Activated CD8-positive, alpha-beta memory T cell treated with anti-CD3 and anti-CD28 coated beads, Interleukin-2, amount 50 U/mL, for 48 hours (primary cell): ENCODE measurements around the gene EXOC4.
"Not testable (repeated sequence)": the region's sequence is repeated elsewhere in the genome, so short reads cannot be mapped to it uniquely, and the experiment has no call there.

Experiments
- DNase-seq: peaks from one replicate; pipeline ENCODE4 v3.0.0-alpha.2; 2020

Gene EXOC4

DNA sequence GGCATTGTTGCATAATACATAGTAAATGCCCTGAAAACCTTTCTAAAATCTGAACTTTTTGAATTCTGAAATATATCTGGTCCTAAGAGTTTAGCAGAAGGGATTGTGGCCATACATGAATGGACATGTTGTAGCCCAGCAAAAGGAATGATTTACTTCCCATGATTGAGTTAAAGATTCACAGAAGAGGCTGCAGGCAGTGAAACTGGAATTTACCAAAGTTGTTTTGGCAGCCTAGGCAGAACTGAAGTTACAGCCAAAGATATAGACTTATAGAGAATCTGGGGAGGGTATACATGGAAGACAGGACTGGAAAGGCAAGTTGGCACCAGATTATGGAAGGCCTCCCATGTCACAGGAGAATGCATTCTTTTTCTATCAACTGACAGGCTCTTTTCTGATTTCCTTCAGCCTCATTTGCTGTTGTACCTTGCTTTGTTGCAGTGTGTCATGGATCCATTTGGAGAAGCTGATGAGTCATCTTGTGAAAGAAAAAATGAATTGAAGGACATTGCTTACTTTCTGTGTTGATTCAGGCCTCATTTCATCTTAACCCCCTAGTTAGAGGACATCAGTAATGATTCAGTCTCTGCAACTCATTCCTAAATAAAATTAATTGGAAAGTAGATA, 518.1 kb downstream of the EXOC4 start:
- DNase-seq: no peak

DNA sequence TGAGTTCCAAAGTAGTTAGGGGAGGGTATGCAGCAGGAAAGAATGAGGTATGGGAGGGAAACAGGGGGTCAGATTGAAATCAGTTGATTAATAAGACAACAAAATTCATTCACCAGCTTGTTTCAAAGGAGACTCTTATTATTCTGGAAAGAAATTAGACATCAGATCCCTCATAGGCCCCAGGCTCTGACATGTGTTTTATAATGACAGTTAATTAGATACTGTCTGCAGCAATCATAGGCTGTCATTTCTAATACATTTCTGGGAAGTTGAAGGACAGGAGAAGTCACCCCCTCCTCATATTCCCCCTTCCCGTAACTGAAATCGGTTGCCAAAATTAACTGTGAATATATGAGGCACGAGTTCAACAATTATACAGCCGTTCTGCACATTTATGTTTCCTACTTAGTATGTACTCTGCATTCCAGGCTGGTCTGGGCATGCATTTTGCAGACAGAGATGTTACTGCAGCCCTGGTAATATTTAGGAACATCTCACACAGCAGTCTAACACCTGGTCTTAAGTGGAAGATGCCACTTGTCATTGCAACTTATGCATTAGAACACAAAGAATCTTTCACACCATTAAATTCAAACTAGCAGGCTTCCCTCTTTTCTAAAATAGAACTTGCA, 519.0 kb downstream of the EXOC4 start:
- no peak for DNase-seq

DNA sequence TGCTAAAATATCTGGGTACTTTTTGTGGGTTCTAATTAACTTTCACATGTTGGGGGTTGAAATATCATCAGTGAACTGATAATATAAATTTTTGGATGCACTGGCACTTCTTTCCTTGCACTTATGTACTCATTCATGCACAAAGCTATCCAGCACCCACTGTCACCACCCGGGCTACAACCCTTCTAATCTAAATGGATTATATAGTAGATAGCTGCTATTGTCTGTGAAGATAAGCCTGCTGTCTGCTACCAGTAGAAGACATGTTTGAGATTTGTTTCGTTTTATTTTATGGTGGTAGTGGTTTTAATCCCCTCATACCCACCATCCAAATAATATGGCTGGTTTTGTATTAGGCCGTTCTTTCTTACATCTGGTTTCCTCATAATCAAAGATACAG, 520.7 kb downstream of the EXOC4 start:
- DNase-seq: no peak

DNA sequence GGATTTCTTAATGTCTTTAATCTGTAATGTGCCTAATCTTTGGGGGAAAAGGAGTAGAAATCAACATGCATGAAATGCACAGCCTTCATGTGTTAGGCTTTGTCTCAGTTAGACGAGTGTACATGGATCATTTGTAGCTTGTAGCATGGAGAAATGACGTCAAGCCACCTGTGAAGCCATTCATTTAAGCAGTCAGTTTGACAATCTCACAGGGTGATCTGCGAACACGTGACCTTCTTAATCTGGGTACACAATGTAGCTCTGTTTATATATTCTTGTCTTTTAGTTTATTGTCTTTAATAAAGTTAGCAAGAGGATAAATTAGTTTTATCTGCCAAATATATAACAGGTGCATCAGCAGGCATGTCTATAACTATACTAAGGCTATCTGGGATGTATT, 522.3 kb downstream of the EXOC4 start:
- no peak for DNase-seq

DNA sequence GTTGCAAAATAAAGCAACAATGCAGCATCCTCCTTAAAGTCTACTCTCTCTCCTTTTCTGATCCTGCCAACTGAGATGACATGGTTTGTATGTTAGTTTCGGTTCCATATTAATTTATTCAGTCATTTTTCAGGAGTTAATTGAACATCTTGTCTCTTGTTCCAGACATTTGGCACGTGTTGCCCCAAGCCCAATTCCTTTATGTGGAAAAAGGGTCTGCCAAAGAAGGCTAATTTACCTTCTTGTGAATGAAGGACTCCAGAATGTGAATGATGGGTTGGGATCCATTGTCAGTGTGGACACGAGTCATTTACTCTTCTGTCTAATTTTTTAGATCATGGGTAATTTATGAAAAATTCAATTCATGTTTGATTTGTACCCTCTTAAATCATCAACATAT, 523.4 kb downstream of the EXOC4 start:
- no peak for DNase-seq

DNA sequence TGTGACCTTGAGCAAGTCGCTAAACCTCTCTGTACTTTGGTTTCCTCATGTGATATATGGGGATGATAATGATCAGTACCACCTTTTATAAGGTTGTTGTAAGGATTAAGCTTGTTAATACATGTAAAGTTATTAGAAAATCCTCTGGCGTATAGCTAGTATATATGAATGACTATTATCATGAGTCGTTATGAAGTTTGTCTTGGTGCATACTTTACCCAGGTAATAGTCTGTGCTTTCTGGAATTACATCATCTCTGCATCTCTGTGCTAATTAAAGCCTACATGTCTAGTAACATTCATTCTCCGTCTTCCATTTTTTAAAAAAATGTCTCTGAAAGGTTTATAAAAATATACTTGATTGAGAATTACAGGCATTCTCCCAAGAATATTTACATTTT, 524.8 kb downstream of the EXOC4 start:
- DNase-seq: no peak

DNA sequence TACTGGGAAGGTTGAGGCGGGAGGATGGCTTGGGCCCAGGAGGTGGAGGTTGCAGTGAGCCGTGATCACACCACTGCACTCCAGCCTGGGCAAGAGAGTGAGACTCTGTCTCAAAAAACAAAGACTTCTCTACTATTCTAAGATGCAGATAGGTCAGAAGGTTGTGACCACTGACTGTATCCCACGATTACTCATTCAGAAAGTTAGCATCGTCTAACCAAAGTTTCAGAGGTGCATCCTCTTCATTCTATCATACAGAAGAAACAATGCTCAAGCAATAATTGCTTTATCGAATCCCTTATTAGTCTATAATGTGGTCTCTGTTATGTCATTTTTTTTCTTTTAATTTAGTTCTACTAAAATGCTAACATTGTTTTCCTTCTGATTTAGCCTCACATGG, 525.6 kb downstream of the EXOC4 start:
- DNase-seq: no peak

DNA sequence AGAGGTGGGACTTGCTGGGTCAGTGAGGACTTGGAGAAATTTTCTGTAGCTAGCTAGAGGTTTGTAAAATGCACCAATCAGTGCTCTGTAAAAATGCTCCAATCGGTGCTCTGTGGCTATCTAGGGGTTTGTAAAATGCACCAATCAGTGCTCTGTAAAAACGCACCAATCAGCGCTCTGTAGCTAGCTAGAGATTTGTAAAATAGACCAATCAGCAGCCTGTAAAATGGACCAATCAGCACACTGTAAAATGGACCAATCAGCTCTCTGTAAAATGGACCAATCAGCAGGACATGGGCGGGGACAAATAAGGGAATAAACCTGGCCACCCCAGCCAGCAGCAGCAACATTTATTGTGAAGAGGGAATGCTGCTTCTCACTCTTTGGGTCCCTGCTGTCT, 526.7 kb downstream of the EXOC4 start:
- not testable (repeated sequence) for DNase-seq

DNA sequence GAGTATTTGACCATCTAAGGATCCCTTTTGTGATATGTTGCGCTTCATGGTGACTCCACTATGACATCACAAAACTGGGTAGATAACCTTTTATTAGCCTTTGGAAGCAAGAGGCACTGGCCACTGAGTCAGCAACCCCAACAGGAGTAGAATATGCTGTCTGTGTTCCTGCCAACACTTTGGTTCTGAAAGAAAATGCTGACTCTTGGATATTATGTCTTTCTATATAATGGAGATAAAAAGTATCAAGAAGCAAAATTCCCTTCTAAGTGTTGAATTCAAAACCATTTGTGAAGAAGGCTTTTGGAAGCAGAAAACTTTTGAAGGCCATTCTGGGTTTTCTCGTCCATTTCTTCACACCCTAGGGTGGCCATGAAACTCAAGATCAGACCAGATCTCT, 528.0 kb downstream of the EXOC4 start:
- no peak for DNase-seq

DNA sequence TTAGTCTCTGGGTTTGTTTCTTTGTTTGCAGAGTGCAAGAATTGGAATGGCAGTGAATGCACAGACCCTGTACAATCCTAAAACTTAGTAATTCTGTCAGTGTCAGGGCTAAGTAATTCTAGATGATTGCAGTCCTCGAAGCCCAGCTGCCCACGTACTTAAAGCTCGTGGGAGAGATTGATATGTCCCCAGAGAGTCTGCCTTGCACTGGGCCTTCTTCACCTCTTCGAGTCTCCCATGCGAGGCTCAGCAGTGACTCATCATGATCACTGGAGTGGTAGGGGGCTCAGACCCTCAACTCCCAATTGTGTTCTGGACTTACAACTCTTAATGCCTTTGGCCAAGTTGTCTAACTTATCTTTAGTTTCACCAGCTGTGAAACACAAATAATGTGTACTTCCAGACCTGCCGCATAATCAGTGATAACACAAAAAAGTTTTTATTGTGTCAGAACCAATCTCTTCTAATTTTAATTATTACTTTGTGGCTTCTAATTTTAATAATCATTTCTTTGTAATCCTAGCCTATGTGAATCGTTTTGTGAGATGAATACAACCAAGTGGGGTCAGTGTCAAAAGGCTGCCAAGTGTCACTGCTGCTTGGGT, 528.7 kb downstream of the EXOC4 start:
- no peak for DNase-seq

DNA sequence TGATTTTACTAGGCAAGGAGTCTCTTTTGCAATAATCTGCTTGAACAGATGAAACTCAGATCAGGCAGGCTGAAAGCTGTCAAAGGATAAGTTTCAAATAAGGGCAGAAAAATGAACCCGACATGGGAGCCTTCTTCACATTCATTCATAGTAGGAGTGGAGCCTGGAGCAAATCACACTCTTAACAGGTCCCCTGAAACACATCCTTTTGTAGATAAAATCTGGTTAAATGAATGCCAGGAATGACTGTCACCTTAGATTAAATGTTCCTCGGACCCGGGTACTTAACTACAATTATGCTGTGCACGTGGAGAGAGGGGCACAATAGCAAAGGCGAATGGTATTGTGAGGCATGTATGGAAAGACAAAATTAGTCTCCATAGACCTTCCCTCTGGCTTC, 529.6 kb downstream of the EXOC4 start:
- DNase-seq: no peak

DNA sequence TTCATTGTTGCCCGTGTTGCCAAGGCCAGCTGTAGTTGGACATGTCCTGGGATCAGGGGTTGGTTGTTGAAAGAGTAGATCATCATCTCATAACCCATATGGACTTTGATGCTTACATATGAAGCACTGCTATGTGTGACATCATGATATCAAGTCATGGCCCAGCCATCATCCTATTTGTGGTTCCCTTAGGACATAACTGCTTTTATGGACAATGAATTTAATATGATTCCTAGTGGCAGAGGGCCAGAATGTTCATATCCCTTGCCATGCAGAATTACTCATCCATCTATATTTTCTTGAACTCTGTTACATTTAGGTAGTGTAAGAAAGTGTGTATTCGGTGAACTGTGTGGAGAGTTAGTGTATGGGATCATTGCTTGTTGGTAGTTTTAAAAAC, 530.4 kb downstream of the EXOC4 start:
- no peak for DNase-seq

DNA sequence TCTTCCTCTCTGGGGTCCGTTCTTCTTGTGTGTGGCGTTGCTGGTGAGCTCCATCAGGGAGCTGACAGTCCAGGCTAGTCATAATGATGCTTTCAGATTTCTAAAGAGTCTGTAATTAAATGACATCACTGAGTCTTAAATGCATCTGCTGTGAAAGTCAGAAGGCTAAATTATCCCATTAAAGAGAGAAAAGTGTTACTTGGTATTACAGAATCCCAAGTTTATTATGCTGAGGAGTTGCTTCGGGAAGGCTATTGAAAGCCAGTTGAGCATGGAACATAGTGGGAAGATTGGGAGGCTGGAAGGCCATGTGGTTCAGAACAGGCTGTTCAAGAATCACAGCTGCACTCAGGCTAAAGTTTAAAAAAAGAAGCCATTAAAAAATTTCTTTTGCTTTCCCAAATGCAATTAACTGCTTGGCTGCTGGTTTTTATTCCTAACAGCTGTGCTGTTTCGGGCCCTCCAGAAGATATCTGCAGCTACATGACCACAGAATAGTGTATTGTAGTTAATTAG, 531.7 kb downstream of the EXOC4 start:
- DNase-seq: no peak

DNA sequence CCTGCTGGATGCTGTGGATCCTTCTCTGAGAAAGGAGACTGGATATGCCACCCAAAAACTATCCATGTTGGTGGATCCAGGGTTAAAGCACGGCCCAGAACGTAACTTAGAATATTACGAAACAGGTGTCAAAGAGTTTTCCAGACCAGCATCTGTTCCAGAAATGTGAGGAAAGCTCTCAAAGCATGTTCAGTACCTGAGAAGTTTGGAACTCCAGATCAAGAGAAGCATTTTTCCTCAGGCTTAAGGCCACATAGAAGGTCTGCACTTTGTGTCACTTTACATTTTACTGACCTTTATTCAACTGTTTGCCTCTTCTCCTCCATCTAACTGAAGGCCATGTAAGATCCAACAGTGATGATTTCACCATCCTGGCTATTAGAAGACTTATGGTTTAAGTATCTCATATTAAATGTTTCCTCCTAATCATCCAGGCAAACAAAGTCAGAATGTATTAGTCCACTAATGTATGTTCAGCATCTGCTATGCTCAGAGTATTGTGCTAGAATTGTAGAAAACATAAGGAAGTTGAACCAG, 533.6 kb downstream of the EXOC4 start:
- no peak for DNase-seq

DNA sequence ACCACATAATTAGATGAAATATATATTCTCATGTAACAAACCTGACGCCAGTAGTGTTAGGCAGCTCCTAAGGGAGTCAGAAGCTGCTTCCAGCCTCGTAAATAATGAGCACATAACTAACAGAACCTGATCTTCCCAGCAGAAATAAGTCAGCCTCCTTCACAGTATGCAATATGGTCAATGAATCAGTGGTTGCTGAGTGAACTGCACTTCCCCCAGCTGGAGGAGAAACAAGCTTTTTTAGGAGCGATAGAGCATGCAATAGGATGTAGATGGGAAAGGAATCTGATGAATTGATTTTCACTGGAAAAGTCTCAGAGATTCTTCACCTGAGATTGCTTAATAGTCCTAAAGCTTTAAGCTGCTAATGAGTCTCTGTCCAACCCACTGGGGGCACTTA, 537.1 kb downstream of the EXOC4 start:
- DNase-seq: no peak

DNA sequence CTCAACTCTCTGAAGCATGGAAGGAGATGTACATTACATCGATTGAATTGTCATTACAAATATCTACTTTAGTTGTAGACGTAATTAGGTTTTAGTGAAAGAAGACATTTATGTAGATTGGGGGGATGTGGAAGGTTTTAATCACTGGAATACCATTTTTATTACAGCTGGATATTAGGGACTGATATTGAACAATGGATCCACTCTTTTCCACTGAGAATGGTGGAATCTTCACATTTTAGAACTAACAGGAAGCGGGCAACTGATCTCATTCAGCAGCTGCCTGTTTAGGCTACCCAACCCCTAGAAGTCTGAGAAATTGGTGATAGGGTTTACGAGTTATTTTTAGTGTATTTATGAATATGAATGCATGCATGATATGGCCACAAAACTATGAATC, 538.0 kb downstream of the EXOC4 start:
- no peak for DNase-seq

DNA sequence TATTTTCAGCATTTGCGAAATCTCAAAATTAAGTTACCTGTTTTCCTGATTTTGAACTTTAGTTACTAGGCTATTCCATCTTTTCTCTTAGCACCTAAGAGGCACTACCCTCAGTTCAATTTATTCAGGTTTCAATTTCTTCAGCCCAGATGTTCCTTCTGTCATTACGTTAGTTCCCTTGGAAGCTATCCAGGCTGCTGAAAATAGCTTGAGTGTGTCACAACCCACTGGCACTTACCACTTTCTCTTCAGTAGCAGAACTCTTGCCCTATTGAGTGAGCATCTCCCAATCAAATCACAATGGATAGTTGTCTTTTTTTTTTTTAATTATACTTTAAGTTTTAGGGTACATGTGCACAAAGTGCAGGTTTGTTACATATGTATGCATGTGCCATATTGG, 541.6 kb downstream of the EXOC4 start:
- DNase-seq: no peak

DNA sequence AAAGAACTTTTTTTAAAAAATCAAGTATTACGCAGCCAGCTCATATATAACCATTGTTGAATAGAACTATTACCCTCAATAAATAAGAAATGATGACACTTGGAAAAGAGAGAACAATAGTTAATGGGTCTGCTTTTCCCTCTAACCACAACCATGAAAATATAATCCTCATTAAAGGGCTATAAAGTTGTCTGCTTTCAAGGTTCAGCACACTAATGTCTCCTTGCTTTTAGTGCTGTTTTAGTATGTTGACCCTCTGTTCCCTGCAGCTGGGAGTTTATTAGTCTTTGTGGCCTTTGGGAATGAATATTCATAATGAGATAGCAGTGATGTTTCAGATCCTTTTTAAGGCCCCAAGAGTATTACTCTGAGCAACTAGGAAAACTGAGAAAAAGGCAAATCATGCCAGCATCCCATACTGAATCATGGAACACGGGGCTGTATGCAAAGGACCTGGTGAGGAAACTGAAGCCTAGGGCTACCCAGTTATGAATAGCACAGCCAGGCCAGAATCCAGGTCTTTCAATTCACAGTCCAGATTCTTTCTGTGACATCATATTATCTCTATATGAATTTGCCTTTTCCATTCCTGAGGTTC, 542.3 kb downstream of the EXOC4 start:
- DNase-seq: no peak

DNA sequence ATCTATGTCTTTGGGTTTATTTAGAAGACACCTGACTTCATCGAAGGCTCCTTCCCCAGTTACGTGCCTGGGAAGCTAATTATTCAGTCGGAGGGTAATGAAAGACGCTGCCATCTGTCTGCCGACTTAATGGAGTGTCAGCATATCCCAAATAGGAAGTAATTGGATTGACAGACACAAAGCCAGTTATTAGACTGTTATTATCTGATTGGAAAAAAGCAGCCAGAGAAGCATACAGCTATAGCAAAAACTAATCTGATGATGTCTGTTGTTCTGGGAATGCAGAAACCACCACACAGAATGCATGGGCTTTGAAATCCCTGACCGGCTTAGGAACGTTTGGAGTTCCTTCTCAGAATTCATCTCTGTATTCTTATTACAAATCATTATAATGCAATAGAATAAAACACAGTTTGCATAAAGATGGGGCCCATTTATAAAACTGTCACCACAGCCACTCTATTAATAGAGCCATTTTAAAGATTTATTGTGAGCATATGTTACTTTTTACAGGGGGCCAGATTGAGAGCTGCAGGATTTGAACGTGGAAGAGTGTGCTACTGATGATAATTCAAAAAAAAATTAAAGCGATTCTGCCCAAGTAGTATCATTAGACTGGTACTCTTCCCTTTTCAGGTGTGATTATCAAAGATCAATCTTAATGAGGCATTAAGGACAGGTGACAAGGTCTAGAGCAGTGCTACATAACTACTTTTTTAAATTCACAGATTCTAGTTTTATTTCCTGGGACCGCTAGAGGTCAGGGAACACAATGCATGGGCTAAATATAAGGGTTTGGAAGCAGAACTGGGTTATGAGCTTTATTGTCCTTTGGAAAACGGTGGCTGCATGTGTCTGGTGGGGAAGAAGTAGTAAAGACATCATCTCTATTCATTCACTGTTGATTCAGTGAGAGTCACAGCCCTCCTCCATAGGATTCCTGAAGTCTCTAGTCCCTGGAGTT, 544.2 kb downstream of the EXOC4 start:
- DNase-seq: no peak

DNA sequence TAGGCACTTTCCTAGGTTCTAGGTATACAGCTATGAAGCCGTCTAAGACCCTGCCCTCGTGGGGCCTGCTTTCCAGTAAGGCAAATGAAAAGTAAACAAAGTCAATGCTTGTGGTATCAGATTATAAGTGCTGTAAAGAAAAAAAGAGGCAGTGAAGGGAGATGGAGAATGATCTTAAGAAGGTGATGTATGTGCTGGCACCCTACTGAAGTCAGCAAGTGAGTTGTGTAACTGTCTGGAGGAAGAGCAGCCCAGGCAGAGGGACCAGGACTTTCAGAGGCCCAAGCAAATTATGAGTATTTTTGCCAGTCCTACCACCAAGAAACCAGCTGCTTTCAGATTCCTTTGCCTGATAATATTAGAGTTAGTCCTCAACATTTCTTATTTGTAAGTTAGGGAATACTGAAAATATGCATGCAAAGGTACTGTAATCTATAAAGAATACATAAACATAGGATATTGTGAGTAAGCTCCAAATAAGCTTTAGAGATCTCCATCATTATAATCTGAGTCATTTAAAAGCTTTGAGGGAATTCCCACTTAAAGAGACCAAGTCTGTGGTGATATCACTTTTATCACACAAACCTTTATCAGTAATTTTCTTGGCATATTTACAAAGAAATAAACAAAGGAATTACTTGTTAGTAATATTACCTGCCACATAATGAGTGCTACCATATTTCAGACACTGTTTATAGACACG, 545.1 kb downstream of the EXOC4 start:
- DNase-seq: no peak

DNA sequence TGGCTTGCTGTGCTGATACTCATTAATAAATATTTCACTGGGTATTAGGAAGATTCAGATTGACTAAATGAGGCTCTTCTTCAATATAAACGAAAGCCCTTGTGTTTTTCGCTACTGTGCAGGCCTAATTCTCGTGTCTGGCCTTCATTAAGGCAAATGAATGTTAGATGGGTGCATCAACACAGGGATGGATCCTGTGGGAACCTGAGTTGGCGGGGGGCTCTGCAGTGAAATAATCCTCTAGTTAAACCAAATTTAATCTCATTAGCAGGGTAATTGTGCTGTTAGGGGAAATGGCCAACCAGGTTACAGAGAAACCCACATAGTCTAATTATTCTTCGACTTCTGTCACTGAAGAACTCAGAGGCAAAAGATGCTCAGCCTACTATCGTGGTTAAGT, 548.5 kb downstream of the EXOC4 start:
- DNase-seq: no peak

DNA sequence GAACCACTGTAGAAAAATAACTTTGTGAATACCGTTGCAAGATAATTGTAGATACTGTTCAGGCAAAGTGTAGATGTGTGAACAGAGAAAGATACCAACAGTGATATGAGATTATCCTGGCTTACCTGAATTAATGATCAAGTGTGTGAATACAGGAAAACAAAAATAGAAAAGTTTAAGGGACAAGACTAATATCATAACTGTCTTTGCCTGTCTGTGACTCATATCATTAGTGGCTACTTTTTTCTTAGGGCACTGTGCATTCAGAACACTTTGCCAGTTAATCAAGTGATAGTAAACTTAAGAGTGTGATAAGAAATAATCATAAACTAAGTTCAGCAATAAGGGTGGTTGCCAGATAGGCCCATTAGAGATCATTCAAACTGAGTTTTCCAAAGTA, 551.2 kb downstream of the EXOC4 start:
- no peak for DNase-seq
